Hematopoietic multipotent progenitor cell treated with erythropoietin and hydrocortisone succinate and interleukin-3 and kit ligand, for 15 days (in vitro differentiated cells): ENCODE results near the gene ACVR2A.

Experiments used
- DNase-seq: peaks from one replicate; pipeline ENCODE4 v3.0.0-alpha.2; 2015; ENCODE audit warnings: low spot score

The ACVR2A gene

GRCh38 chr2:147924647-147925046, 79.8 kb downstream of the ACVR2A start:
- no peak for DNase-seq

DNA sequence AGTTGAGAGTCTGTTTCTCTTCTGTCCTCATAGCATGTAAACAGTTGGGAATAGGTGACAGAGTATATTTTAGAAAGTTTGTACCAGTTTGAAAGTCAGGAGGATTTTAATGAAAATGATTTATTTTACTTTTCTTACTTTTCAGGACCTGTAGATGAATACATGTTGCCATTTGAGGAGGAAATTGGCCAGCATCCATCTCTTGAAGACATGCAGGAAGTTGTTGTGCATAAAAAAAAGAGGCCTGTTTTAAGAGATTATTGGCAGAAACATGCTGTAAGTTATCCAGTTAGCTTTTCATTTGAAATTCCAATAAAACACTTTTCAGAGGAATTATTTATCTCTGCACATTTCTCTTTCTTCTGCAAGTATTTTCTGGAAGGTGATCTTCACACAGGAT, 81.1 kb downstream of the ACVR2A start:
- DNase-seq: no peak

GRCh38 chr2:147927053-147927588, 82.3 kb downstream of the ACVR2A start:
- DNase-seq: no peak

DNA sequence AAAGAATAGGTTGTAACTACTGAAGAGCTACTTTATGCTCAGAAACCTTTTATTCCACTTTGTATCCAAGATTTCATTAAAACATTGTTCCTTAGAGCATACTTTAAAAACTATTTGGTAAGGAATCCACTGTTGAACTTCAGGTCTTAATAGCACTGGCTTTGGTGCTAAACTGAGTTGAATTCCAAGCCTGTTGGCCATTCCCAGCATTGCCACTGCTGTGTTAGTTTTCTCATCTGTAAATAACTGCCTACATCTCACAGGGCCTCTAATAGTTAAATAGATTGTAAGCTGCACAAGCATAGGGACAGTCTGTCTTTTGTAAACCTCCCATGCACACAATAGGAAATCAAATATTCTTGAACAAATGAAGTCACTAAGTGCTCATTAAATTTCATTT, 89.1 kb downstream of the ACVR2A start:
- no peak for DNase-seq

- DNase-seq: no peak
Measured at GRCh38 chr2:147934881-147935620, 90.2 kb downstream of the ACVR2A start.

DNA sequence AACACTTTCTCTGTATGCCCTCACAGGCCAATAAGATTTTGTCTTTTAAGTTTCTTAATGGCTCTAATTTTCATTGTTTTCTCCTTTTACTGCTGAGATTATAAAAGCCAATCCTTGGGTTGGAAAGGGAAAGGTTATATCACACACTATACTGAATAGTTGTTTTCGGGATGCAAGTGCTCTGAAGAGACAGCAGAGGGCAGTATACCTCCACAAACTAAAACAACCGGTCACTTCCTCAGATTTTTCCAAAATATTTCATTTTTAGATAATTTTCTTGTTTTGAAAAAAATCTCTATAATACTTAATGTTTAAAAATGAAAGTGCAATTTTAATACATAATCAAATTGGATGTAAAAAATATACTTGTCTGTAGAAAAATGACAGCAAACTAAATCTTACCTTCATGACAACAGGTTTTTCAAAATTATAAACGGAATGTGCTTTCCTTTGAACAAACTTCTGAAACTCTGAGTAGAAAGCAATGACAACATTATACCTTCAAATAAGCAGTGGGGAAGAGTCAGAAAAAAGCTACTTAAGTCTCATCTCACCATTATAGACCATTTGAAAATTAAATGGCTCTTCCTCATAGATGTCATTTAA, 93.0 kb downstream of the ACVR2A start:
- DNase-seq: peak; percentile 68

- DNase-seq: no peak
Measured at GRCh38 chr2:147939313-147939712, 94.5 kb downstream of the ACVR2A start.

DNA sequence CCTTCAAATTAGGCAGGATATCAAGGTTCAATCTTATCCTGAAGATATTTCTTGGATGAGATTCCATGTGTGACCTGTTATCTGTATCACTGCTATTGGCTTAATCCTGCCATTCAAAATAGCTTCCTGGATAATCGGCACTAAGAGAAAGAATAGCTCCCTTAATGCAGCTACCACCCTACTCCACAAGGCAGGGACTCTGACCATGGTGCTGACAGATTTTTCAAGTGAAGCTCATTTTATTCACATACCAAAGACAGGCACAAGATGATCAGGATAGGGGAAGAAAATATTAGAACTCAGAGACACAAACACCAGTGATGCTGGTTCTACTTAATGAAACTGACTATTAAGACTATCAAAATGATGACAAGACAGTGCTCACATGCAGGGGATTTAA, 100.8 kb downstream of the ACVR2A start:
- DNase-seq: no peak

DNA sequence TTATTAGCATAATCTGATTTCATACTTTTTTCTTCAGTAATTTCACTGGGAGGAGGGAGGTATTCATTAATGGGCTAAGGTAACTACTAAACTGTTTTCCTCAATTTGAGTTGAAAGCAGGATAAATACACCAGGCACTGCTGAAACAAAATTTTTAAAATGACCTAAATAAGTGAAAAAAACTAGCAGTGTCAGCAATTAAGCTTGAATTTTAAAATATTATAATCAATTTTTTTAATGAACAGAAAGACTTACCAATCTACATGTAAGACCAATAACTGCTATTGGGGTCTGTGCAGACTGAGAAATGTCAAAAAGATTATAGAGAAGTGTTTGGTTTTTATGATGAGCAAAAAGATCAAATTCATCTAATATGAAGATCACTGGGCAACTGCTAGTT, 107.3 kb downstream of the ACVR2A start:
- no peak for DNase-seq

GRCh38 chr2:147968571-147968970, 123.7 kb downstream of the ACVR2A start:
- no peak for DNase-seq

DNA sequence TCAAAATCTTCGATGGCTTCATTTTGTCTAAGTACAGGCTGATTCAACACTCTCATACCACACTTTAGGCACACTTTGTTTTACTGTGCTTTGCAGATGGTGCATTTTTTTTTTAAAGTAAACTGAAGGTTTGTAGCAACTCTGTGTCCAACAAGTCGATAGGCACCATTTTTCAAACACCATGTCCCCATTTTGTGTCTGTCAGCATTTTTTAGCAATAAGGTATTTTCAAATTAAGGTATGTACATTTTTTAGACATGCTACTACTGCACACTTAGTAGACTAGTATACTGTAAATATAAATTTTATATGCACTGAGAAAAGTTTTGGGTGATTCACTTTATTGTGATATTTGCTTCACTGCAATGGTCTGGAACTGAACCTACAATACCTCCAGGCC, 131.3 kb downstream of the ACVR2A start:
- no peak for DNase-seq

DNA sequence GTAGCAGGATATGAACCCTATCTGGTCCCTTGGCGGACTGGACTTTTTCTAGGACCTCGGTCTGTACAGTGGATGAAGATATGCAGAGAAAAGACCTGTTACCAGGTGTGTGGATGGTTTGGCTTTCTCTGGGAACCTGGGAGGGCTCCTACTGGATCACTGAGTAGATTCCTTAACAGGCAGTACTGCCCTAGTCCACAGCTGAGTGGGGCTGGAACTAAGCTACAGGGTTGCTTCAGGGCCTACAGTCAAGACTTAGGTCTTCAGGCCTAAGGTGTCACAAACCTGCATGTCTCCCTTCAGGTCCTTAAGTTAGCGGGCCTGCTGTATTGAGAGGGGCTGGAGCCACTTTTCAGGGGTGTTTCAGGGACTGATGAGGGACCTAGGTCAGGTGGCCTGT, 132.8 kb downstream of the ACVR2A start:
- no peak for DNase-seq
